MM.1S (cell line): Measurements from ENCODE around the gene ZNF236.

ENCODE experiments used
- DNase-seq: peaks from one replicate; pipeline ENCODE4 v3.0.0-alpha.2; 2015
- H2AFZ ChIP-seq: fragments of 300-600 bp; sonication (generic); 2 replicates; pipeline ENCODE4 v1.6.0; 2016; ENCODE audit warnings: antibody characterized with exemption, low read length
- H3F3A ChIP-seq: fragments of 300-600 bp; sonication (generic); 2 replicates; pipeline ENCODE4 v1.6.1; 2016; ENCODE audit warnings: mild to moderate bottlenecking, antibody characterized with exemption, low read length, moderate library complexity, mixed read lengths; ENCODE audit not compliant: insufficient read depth
- H3K27ac ChIP-seq: fragments of 300-600 bp; sonication (generic); 2 replicates; pipeline ENCODE4 v1.5.1; 2016; ENCODE audit warnings: mild to moderate bottlenecking, low read length
- H3K27me3 ChIP-seq: fragments of 300-600 bp; sonication (generic); replicated peaks from 2 replicates; pipeline ENCODE4 v1.6.0; 2016; ENCODE audit warnings: low read length; ENCODE audit not compliant: insufficient read depth
- H3K36me3 ChIP-seq: fragments of 300-600 bp; sonication (generic); replicated peaks from 2 replicates; pipeline ENCODE4 v1.6.1; 2016; ENCODE audit warnings: mild to moderate bottlenecking, low read length, mixed read lengths; ENCODE audit not compliant: insufficient read depth
- H3K4me1 ChIP-seq: fragments of 300-600 bp; sonication (generic); 2 replicates; pipeline ENCODE4 v1.6.1; 2016; ENCODE audit warnings: low read length, mixed read lengths
- H3K4me2 ChIP-seq: fragments of 300-600 bp; sonication (generic); 2 replicates; pipeline ENCODE4 v1.6.0; 2016; ENCODE audit warnings: low read depth, low read length
- H3K4me3 ChIP-seq: fragments of 300-600 bp; sonication (generic); 2 replicates; pipeline ENCODE4 v1.5.1; 2016; ENCODE audit warnings: low read length, mixed read lengths
- H3K79me2 ChIP-seq: fragments of 300-600 bp; sonication (generic); 2 replicates; pipeline ENCODE4 v1.6.1; 2016; ENCODE audit warnings: mixed run types, low read length, mixed read lengths
- H3K9ac ChIP-seq: fragments of 300-600 bp; sonication (generic); 2 replicates; pipeline ENCODE4 v1.6.1; 2016; ENCODE audit warnings: low read length, mixed read lengths
- H3K9me2 ChIP-seq: fragments of 300-600 bp; sonication (generic); replicated peaks from 2 replicates; pipeline ENCODE4 v1.6.1; 2016; ENCODE audit warnings: mild to moderate bottlenecking, low read length, mixed read lengths; ENCODE audit not compliant: insufficient read depth
- H3K9me3 ChIP-seq: fragments of 300-600 bp; sonication (generic); replicated peaks from 2 replicates; pipeline ENCODE4 v1.6.1; 2016; ENCODE audit warnings: mild to moderate bottlenecking, low read length, mixed read lengths; ENCODE audit not compliant: insufficient read depth
- H4K20me1 ChIP-seq: fragments of 300-600 bp; sonication (generic); 2 replicates; pipeline ENCODE4 v1.6.1; 2016; ENCODE audit warnings: mild to moderate bottlenecking, low read length, moderate library complexity, mixed read lengths; ENCODE audit not compliant: insufficient read depth
- EZH2 ChIP-seq: fragments of 300-600 bp; sonication (generic); optimal IDR thresholded peaks from 2 replicates; pipeline ENCODE3; 2017; ENCODE audit warnings: low read depth, mild to moderate bottlenecking, antibody characterized with exemption, low read length, mixed read lengths
- EZH2phosphoT487 ChIP-seq: fragments of 300-600 bp; sonication (generic); IDR thresholded peaks from 2 replicates; pipeline ENCODE4 v1.6.1; 2018; ENCODE audit warnings: antibody characterized with exemption, low read length
- TF ChIP-seq, protein P1 (sequence below): fragments of 300-600 bp; sonication (generic); IDR thresholded peaks from 2 replicates; pipeline ENCODE4 v1.5.1; 2016; ENCODE audit warnings: antibody characterized with exemption, low read length, mixed read lengths

Gene ZNF236

DNA sequence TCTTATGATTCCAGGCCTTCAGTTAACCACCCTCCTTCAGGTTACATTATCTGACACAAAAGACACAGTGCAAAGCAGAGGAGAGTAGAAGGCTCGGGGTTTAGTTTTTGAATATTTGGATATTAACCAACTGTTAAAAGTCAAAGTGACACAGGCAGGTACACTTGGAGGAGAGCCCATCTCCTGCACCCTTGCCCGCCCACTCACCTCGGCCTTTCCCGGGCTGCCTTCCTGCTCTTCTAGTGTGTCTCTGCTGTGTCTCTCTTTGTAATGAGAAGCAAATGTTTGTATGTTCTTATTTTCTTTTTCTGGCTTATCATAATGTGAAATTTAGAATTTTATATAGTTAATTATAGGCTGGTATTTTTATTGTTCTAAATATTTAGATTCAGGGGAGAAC, 35.1 kb downstream of the ZNF236 start:
- no peak for TF ChIP-seq EZH2phosphoT487
- Histone ChIP-seq H3K27me3 (no peaks in the 10 kb centered on the region), H3K36me3 (no peaks in the 10 kb centered on the region), H3K4me2 (no peak overlapping the region), H3K4me3 (no peak overlapping the region), H3K9ac (no peak overlapping the region), H3K9me2 (no peaks in the 10 kb centered on the region), H3K79me2 (no peaks in the 10 kb centered on the region), H3K9me3 (no peaks in the 10 kb centered on the region), H2AFZ (no peak overlapping the region), H4K20me1 (no peaks in the 10 kb centered on the region), H3K27ac (no peak overlapping the region), H3F3A (peaks cover 3% of the 10 kb centered on the region; the same call in 1 of the 2 replicates), H3K4me1 (peaks cover 17% of the 10 kb centered on the region)
- DNase-seq: no peak

DNA sequence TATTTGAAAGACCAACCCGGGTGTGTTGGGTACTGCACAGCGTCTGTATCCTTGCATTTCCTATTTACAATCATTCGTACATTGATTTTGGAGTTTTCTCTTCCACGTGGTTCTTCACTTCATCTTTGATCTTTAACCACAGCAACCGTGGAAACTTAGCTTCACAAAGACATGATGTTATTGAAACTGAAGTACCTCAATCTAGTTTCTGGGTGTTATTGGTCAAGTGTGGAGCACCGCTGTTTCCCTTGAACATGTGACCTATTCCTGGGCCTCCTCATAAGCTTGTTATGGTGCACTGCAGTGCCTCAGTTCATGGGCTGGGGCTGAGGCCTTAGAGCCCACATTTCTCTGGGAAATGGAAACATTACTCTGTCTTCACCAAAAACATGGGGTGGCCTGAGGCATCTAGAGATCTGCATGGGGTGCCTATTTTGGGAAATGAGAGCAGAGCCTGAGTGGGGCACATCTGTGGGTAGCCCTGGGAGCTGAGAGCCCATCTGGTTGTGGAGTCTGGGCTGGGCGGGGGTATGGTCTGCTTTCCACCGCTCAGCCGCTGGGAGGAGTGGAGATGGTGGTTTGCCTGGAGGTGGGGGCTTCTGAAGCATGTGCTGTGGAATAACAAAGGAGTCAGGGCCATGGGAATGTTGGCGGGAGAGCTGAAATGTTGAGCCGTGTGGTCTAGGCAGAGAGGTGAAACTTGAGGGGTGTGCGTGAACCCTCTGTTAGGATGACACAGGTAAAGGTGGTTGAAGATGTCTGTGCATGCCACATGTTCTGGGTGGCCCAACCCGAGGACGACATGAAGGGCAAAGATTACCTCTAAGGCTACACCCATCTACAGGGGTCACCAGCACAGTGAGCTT, 37.4 kb downstream of the ZNF236 start:
- Histone ChIP-seq H3K9ac (peak overlapping the region; percentile 25), H4K20me1 (no peaks in the 10 kb centered on the region), H3F3A (peaks cover 3% of the 10 kb centered on the region; the same call in 1 of the 2 replicates), H3K9me2 (no peaks in the 10 kb centered on the region), H2AFZ (no peak overlapping the region), H3K4me2 (peak overlapping the region; percentile 6; the same call in 1 of the 2 replicates), H3K79me2 (no peaks in the 10 kb centered on the region), H3K27me3 (no peaks in the 10 kb centered on the region), H3K27ac (peak overlapping the region; percentile 90), H3K9me3 (no peaks in the 10 kb centered on the region), H3K4me3 (no peak overlapping the region), H3K36me3 (no peaks in the 10 kb centered on the region), H3K4me1 (peaks cover 17% of the 10 kb centered on the region)
- no peak for TF ChIP-seq EZH2phosphoT487
- TF ChIP-seq EZH2: no peak
- TF ChIP-seq, protein P1, sequence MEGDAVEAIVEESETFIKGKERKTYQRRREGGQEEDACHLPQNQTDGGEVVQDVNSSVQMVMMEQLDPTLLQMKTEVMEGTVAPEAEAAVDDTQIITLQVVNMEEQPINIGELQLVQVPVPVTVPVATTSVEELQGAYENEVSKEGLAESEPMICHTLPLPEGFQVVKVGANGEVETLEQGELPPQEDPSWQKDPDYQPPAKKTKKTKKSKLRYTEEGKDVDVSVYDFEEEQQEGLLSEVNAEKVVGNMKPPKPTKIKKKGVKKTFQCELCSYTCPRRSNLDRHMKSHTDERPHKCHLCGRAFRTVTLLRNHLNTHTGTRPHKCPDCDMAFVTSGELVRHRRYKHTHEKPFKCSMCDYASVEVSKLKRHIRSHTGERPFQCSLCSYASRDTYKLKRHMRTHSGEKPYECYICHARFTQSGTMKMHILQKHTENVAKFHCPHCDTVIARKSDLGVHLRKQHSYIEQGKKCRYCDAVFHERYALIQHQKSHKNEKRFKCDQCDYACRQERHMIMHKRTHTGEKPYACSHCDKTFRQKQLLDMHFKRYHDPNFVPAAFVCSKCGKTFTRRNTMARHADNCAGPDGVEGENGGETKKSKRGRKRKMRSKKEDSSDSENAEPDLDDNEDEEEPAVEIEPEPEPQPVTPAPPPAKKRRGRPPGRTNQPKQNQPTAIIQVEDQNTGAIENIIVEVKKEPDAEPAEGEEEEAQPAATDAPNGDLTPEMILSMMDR: no peak
- peak; percentile 76 for DNase-seq

DNA sequence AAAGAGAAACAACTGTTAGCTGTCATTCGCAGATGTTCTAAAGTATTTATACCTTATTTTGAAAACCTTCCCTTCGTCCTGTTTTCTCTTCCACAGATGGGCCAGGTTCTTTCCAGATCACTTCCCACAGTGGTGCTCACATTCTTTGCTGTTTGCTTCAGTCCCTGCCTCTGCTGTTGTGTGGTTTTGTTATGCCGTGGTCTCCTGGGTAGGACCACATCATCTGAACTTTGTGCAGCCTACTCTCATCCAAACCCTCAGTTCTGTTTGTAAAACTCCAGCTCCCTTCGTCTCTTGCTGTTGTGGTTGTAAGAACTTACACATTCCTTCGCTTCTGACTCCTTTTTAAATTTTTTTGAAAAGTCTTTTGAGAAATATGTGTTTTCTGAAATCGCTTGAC, 38.1 kb downstream of the ZNF236 start:
- Histone ChIP-seq H2AFZ (no peak overlapping the region), H3K79me2 (no peaks in the 10 kb centered on the region), H3F3A (peaks cover 3% of the 10 kb centered on the region; the same call in 1 of the 2 replicates), H3K36me3 (no peaks in the 10 kb centered on the region), H3K4me3 (no peak overlapping the region), H3K27ac (no peak overlapping the region), H3K4me2 (no peak overlapping the region), H3K27me3 (no peaks in the 10 kb centered on the region), H3K9ac (no peak overlapping the region), H3K9me3 (no peaks in the 10 kb centered on the region), H3K9me2 (no peaks in the 10 kb centered on the region), H3K4me1 (peaks cover 17% of the 10 kb centered on the region), H4K20me1 (no peaks in the 10 kb centered on the region)
- TF ChIP-seq, protein P1: no peak
- TF ChIP-seq EZH2 (no peak), EZH2phosphoT487 (no peak)
- DNase-seq: no peak

DNA sequence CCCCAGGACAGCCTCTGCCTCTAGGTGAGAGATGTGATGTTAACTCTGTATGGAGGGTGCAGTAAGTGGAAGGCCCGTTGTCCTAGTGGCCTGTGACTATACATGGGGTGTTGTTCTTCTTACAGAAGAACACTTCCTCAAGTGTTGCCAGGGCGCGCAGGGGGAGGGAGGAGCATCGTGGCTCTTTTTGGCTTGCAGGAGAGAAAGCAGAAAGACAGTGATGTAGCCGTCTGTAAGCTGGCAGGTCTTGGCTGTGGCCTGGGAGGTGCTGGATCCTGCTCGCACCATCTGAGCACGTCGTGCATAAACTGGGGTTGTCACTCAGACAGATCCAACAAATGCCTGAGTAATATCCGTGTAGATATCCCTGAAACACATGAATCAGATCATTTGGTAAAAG, 44.3 kb downstream of the ZNF236 start:
- no peaks in the 10 kb centered on the region for H3K4me1 ChIP-seq
- no peaks in the 10 kb centered on the region for H4K20me1 ChIP-seq
- H3F3A ChIP-seq: no peaks in the 10 kb centered on the region
- H3K27me3 ChIP-seq: no peaks in the 10 kb centered on the region
- no peak overlapping the region for H3K27ac ChIP-seq
- H3K79me2 ChIP-seq: no peaks in the 10 kb centered on the region
- H3K9ac ChIP-seq: no peak overlapping the region
- H3K36me3 ChIP-seq: no peaks in the 10 kb centered on the region
- TF ChIP-seq, protein P1: no peak
- TF ChIP-seq EZH2phosphoT487: no peak
- TF ChIP-seq EZH2: no peak
- H2AFZ ChIP-seq: no peak overlapping the region
- no peaks in the 10 kb centered on the region for H3K9me2 ChIP-seq
- H3K4me3 ChIP-seq: no peak overlapping the region
- DNase-seq: no peak
- H3K9me3 ChIP-seq: no peaks in the 10 kb centered on the region
- no peak overlapping the region for H3K4me2 ChIP-seq
